Umbilical cord (tissue), 2 donors: ENCODE data around the gene GGNBP2. TPM values are rescaled to one million over a fixed set of nuclear protein-coding genes. Genes with fewer than 3 reads are reported as not detected.

Source experiments
- DNase-seq: peaks from one replicate; pipeline ENCODE4 v3.0.0-alpha.2; 2015; ENCODE audit warnings: low spot score
- total RNA-seq: library from RNA; depleted of rRNA; stranded (reverse); fragments of >200 nt; gene quantifications from one replicate; pipeline ENCODE4 v1.2.3, GENCODE V29; 2014; ENCODE audit warnings: low replicate concordance; ENCODE audit not compliant: insufficient read depth

The GGNBP2 gene
- total RNA-seq, 1 donor from 2014 or later: 86.9 TPM

DNA sequence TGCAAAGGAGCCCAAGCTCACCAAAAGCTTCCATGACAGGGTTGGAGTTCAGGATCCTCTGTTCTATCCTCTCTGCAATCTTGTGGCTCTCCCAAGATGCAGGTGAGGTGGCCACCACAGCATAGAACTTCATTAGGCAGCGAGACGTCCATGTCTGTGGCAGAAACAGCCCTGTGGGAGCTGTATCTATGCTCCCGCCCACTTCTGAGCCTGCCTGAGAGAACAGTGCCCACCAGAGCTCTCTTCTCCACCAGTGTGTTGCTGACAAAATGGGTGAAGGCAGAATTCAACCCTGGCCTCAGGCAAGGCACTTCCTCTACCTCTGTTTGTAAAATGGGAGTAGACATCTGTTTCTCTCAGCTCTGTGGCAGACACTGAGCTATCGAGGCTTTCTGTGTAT lies 28.9 kb upstream of the GGNBP2 start:
- no peak for DNase-seq

DNA sequence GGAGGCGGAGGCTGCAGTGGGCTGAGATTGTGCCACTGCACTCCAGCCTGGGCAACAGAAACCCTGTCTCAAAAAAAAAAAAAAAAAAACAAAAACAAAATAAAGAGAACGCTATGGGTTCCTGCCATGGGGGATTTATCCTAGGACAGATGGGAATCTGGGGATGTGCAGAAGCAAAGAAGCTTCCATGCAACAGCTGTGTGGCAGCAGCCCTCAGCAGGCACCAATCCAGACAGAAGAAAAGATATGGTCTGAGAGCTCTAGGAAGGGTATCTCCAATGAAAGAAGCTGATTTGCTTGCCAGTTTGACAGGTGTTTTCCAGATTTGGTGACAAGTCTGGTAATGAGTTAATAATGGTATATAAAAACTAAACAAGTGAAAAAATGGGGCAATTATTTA lies 21.6 kb upstream of the GGNBP2 start:
- DNase-seq: no peak

DNA sequence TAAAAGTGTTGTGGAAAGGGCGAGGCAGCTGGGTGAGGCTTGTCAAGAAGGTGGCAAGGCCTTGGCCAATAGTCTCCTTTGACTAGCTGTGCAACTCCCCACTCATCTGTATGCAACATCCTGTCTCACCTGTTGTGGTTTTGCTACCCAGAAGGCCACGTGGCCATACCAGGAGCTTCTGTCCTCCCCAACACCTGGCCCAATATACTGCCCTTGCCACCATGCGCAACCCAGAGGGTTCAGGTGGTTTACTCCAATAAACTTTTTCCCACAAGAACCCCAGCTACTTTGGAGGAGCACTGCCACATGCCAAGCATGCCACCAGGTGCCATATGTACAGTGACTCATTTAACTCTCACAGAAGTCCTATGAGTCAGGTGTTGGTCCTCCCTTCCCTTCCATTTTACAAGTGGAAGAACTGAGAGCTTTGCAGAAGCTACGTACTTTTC lies 20.3 kb upstream of the GGNBP2 start:
- DNase-seq: no peak

DNA sequence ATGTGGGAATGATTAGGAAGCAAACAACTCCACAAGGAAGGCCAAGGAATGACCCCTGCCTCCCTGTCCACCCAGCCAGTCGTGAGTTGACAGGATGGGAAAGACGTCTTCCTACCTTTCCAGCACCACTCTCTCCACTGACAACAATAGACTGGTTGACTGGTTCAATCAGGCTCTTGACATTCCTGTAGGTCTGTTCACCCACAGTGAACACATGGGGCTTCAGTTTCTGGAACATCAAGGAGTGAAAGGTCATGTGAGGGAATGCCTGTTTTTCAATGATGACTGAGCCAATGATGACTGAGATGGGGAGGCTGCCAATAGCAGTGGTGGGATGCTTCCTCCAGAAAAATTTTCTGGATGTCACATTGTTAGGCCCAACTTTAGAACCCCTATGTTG lies 19.6 kb upstream of the GGNBP2 start:
- no peak for DNase-seq

DNA sequence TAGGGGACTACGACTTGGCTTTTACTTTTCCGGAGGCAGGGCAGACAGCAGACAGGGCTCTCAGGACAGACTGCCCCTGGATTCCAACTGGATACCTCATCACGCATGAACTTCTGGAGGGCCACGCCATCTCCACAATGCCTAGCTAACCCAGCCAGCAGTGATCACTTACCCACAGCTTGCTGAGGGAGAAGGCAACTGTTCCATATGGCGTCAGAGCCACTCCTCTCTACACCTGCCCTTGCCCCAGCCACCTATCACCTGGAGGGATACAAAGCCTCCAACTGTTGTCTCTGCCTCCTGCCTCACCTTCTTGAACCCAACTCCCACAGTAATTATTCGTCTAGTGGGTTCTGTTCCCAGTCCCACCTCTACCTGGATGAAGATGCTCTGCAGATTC lies 18.8 kb upstream of the GGNBP2 start:
- DNase-seq: no peak

DNA sequence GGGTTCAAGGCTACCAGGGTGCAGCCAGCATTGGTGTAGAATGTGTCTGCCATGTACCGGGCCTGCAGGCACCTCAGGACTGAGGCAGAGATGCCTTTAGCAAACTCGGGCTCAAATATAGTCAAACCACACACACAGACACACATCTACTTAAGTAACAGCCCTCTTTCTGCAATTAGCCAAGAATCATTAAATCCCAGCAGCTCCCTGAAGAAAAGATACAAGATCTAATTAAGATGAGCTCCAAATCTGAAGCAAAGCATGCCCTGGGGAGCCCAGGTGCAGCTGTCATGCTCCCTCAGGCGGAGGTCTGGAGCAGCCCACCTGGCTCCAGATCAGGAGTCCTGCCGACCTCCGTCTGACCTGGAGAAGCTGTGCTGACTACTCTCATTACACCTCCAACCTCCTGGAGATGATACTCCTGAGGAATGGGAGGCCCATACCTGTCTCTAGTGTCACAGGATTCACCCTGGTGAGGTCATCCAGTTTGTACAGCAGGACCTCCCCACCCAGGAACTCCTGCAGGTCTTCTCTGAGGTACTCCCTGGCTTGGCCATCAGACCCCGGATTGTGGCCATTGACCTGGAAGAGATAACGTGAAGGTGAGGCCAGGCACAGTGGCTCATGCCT lies 17.0 kb upstream of the GGNBP2 start:
- DNase-seq: no peak

DNA sequence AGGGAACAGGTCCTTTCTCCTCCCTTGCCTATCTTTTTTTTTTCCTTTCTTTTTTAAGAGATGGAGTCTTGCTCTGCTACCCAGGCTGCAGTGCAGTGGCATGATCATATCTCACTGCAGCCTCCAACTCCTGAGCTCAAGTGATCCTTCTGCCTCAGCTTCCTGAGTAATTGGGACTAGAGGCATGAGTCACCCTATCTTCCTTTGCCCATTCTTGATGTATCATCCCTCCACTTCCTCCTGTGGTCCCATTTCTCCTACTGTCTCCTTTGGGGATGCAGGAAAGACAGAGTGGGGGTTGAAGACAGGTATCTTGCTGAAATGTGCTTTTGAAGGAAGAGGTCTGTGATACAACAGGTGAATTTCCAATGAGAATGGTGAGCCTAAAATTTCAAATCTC lies 15.6 kb upstream of the GGNBP2 start:
- DNase-seq: no peak

DNA sequence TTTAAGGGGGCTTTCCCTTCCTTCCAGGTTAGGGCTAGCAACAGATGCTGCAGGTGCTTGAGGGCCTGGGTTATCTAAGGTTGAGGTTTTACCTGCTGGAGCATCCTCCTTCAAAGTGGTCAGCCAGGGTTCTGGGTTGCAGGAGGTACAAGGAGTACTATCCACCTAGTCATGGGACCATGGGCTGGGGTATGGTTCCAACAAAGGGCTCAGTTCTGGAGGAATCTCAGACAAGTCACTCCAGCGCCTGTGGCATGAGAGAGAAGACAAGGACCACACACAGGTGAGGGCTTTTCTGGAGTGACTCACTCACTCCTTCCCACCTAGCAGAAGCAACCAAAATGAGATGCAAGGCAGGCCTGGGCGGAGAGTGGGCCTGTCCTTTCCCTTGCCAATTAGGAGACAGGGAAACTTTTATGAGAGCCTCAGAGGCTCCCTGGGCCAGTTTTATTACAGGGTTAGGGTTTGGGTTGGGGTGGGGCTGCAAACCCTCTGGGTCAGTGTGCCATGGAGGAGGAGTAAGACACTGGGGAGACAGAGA lies 12.2 kb upstream of the GGNBP2 start:
- no peak for DNase-seq

DNA sequence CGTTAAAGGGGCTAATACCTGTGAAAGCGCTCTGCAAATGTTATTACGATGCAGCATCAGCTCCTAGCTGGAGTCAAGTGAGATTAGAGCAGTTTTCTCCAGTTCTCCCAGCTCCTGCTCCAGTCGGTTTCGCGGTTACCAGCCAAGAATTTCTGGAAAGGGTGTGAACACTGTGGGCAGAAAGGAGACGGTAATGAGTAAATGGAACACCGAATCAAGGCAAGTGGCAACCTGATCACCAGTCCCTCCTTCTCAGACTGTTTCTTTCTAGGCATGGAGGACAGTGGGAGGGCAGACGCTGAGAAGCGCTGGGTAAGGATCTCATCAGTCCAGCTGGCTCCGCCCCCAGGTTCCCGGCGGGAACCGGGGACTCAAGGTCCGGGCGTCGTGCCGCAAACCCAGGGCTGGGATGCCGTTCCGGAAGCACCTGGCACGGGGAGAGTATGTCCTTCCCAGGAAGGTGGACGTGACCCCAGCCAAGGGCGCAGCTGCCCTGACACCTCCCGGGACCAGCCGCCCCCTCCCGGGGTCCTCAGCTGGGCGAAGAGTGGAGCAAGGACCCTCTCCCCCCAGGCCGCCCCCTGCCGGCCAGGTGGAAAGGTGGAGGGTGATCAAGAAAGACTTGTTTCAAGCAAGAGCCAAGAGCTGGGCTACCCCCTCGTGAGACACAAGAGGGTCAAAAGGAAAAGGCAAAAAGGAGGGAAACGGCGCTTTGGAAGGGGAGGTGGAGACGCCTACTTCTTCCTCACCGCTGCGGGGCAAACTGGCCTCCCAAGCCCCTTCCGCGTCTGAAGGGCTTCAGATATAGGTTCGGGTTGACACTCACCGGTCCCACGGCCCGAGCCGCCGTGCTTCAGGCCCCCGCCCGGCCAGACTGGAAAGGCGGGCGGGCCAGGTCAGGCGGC lies 10.5 kb upstream of the GGNBP2 start:
- DNase-seq: peak; percentile 63

DNA sequence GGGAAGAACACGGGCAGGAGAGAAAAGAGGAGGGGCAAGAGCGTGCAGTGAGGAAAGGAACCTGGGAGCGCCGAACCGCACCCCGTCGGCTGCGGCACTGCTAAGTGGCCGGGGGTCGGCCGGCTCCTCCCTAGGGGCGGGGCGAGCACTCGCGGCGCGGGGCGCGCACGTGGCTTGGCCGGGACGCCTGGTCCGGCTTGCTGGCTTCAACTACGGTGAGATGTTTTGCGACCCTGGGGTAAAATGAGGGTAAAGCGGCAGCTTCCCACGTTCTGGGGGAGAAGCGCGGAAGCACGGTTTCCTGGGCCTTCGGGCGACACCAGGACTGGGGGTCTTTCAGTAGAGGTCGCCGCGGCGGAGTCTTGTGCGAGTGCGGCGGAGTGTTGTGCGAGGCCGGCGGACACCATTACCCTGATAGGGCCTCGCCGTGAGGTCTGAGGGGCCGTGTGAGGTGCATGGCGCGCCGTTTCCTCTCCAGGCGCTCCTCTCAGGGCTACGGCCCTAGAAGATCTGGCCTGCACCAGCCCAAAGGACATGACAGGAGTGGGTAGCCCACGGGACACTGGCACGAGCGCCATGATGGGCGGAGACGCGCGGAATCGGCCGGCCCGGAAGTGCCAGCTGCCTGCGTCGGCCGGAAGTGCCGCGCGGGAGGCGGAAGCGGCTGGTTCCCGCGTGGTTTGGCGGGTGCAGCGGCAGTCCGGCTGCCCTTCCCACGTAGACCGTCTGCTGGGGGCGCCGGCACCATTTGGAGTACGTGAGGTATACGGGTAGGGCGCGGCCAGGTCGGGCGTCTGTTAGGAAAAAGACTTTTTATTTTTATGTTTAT lies 9.7 kb upstream of the GGNBP2 start, which contains the start of the genes MYO19 and PIGW:
Gene MYO19 (minus strand): TSS at position 29 of the 829 bp plus-strand sequence. CDS start 2,330 bp downstream, outside the sequence.
Gene PIGW (plus strand): TSS at position 148 of the 829 bp plus-strand sequence. CDS start 2,115 bp downstream, outside the sequence.
- DNase-seq: peak; percentile 92

DNA sequence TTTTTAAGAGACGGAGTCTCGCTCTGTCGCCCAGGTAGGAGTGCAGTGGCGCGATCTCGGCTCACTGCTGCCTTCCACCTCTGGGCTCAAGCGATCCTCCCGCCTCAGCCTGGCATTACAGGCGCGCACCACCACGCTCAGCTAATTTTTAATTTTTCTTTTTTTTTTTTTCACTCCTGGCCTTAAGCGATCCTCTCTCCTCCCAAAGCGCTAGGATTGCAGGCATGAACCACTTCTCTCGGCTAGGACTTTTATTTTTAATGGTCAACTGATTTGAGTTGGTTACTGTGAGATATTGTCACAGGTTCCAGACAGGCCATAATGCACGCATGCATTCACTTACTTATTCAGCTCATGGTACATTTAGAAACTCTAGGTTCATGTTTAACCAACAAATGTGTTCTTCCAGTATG lies 9.0 kb upstream of the GGNBP2 start:
- no peak for DNase-seq

DNA sequence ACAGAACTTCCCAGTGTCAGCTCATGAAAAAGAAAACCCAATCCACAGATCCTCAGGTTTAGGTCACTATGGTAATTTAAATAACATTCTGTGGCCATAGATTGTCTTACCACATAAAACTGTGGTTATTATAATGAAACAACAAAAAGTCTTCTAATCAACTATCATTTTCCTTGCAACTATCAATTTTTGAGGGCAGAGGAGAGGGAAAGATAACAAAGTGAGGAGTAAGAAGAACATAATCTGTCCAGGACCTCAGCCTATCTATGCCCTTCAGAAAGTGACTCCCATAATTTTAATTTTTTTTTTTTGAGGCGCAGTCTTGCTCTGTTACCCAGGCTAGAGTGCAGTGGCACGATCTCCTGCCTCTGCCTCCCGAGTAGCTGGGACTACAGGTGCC lies 4.0 kb upstream of the GGNBP2 start:
- no peak for DNase-seq

DNA sequence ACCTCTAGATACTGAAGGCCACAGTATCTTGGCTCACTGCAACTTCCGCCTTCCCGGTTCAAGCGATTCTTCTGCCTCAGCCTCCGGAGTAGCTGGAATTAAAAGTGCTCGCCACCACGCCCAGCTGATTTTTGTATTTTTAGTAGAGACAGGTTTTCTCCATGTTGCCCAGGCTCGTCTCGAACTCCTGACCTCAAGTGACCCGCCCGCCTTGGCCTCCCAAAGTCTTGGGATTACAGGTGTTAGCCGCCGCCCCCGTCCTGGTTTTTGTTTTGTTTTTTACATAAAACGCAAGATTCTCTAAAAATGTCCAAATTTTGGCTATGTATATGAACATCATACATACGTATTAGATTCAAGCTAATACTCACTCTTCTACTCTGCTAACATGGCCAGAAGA lies 2.0 kb upstream of the GGNBP2 start:
- no peak for DNase-seq

DNA sequence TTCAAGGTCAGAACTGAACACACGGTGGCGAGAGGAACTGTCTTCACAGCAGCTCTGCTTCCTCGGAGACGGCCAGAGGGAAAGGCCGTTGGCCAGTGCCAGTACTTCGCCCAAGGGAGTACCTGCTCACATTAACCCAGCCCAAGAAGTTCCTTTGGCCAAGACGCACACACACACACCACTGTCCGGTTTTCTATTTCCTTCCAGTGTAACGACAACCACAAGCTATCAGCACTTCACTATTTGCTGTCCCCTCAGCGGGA lies 744 bp upstream of the GGNBP2 start:
- DNase-seq: peak; percentile 50

DNA sequence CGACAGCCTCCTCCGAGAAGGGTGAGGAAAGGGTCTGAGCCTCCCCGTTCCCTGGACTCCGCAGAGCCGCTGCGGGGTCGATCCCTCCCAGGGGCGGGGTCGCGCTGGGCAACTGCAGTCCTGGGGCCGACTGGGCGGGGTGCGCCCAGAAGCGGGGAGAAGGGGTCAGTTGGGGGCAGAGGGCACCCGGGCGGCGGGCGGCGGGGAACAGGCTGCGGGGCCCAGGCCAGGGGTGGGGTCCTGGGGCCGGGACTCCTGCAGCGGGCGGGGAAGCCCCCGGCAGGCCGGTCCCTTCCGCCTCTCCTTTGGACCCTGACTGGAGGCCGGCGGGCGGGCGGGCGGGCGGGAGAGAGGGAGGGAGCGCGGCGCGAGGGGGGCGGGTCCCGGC lies 352 bp downstream of the GGNBP2 start:
- no peak for DNase-seq

DNA sequence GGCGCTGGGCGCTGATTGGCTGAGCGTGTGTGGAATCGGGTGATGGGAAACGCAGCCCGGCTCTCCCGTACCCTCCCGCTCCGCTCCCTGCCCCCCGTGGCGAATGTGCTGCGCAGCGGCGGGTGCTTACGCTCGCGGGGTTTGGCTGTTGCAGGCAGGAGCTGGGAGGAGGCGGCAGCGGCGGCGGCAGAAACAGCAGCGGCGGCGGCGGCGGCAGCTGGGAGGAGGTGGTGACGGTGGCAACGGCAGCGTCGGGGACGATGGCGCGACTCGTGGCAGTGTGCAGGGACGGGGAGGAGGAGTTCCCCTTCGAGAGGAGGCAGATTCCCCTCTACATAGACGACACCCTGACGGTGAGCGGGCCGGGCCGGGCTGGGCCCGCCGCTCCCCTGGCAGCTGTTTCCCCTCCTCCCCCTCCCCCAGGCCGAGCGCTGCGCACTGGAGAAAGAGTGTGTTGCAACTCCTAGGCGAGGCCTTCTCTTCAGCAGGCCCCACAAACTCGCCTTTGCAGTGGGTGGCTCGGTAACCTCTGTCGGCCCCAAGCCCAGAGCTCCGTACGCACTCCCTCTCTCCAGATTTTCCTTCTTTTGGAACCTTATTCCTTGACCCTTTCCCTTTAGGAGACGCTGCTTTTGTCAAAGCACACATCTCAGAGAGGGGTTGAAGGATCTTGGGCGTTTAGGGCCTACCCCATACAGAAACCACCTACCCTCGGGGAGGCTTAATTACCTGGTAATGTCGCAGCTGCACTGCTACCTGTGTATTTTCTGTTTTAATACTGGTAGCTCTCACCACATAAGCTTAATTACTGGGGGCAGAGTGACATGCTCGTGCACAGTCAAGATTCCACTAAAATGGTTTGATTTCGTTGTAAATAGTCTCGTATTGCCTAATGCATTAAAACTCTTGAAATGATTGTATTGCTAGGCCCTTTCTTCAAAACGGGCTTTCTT lies 1.0 kb downstream of the GGNBP2 start:
- DNase-seq: peak; percentile 98

DNA sequence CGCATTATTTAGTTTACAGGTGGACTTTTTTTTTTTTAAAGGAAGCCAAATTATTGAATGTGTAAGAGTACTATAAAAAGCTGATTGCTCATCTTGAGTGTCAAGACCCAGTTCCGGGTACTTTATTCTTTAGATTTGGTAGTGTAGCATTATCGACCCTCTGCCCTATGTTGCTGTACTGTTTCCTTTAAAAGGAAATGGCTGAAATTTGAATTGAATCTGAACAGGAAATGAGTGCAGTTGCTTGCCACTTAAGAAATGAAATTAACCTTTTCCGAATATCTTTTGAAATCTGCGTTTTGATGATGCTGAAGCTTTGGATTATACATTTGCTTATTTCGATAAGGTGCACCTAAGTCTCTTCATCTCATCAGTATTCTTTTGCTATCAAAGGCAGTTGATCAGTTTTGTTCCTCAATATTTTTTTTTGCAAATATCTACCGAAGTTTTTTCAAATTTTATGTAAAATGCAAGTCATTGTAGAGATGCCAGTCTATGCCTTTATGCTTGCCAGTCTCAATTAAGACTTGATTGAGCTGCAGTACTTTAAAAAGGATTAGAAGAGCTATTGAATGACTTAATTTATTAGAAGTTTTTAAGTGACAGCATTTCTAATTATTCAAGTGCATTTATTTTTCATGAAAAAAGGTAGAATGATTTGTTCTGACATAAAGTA lies 1.8 kb downstream of the GGNBP2 start:
- peak; percentile 12 for DNase-seq

DNA sequence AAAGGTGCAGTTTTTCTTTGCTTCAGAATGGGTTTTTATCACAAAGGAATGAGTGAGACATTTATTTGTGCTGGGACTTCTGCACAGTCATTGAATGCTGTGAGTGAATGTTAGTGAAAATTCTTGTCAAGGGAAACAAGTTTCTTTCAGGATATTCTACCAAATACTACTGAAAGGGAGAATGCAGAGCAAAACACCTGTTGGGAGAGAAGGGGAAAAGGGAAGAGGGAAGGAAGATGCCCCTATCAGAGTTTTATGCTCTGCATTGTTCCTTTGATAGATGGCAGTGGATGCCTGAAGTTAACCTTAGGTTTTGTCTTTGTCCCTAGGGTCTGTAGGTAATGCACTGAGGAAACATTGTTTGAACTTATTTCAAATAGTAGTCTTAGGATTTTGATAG lies 3.1 kb downstream of the GGNBP2 start:
- DNase-seq: no peak

DNA sequence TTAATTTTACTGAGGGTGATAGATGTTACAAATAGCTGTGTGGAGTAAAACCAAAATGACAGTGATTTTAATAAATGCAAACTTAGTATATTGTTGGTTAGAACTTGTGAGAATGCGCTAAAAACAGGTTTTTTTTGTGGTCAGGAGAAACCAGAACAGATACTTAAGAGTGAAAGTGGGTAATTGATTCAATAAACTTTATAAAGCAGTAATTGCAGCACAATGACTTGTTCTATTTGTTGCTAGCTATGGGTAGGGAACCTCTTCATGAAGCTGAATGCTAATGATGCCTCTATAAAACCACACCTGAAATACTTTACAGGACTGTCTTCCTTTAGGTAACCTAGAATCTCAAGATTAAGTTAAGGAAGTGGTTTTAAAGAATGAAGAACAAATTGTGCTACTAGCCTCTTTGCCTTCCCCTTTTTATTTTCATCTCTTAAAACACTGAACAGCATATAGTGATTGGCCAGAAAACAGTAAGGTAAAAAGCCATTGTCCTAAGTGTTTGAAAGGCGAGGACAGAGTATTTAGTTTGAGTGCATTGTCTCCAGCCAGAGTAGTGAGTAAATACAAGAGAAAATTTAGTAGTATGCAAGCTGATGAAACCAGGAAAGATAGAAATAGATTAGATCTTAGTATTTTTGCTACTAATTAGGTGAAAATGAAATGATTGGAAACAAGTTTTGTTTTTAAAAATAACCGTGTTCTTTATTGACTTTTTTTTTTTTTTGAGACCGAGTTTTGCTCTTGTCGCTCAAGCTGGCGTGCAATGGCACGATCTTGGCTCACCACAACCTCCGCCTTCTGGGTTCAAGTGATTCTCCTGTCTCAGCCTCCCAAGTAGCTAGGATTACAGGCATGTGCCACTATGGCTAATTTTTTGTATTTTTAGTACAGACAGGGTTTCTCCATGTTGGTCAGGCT lies 6.0 kb downstream of the GGNBP2 start:
- DNase-seq: no peak
